HL-60 (cell line): ENCODE measurements around the gene MEA1.

Experiments
- GABPA ChIP-seq: IDR thresholded peaks from 2 replicates; pipeline ENCODE4 v1.6.1; 2012; ENCODE audit warnings: low read depth
- TF ChIP-seq, protein P1 (sequence below): IDR thresholded peaks from one replicate; pipeline ENCODE4 v1.5.1; 2011; ENCODE audit warnings: low read length, control low read depth, inconsistent platforms; ENCODE audit not compliant: insufficient read depth
- TF ChIP-seq, protein P2 (sequence below): IDR thresholded peaks from 2 replicates; pipeline ENCODE4 v1.6.1; 2012; ENCODE audit warnings: low read depth; ENCODE audit not compliant: insufficient replicate concordance

DNA sequence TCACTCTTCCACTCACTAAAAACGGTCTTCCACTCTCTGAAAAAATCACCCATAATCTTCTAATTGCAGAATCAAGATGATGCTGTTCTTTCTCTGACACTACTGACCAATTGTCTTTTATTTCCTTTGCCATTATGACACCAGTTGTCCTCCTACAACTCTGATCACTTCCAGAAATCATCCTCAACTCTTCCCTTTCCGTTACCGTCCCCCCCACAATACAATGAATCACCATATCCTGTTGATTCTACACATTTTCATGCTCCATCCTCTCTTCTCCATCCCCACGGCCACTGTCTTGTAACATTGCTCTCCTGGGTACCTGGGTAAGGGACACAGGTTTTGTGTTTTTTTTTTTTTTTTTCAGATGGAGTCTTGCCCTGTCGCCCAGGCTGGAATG lies 31.9 kb downstream of the MEA1 start:
- no peak for TF ChIP-seq GABPA
- TF ChIP-seq, protein P1, sequence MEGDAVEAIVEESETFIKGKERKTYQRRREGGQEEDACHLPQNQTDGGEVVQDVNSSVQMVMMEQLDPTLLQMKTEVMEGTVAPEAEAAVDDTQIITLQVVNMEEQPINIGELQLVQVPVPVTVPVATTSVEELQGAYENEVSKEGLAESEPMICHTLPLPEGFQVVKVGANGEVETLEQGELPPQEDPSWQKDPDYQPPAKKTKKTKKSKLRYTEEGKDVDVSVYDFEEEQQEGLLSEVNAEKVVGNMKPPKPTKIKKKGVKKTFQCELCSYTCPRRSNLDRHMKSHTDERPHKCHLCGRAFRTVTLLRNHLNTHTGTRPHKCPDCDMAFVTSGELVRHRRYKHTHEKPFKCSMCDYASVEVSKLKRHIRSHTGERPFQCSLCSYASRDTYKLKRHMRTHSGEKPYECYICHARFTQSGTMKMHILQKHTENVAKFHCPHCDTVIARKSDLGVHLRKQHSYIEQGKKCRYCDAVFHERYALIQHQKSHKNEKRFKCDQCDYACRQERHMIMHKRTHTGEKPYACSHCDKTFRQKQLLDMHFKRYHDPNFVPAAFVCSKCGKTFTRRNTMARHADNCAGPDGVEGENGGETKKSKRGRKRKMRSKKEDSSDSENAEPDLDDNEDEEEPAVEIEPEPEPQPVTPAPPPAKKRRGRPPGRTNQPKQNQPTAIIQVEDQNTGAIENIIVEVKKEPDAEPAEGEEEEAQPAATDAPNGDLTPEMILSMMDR, result no peak
- TF ChIP-seq, protein P2, sequence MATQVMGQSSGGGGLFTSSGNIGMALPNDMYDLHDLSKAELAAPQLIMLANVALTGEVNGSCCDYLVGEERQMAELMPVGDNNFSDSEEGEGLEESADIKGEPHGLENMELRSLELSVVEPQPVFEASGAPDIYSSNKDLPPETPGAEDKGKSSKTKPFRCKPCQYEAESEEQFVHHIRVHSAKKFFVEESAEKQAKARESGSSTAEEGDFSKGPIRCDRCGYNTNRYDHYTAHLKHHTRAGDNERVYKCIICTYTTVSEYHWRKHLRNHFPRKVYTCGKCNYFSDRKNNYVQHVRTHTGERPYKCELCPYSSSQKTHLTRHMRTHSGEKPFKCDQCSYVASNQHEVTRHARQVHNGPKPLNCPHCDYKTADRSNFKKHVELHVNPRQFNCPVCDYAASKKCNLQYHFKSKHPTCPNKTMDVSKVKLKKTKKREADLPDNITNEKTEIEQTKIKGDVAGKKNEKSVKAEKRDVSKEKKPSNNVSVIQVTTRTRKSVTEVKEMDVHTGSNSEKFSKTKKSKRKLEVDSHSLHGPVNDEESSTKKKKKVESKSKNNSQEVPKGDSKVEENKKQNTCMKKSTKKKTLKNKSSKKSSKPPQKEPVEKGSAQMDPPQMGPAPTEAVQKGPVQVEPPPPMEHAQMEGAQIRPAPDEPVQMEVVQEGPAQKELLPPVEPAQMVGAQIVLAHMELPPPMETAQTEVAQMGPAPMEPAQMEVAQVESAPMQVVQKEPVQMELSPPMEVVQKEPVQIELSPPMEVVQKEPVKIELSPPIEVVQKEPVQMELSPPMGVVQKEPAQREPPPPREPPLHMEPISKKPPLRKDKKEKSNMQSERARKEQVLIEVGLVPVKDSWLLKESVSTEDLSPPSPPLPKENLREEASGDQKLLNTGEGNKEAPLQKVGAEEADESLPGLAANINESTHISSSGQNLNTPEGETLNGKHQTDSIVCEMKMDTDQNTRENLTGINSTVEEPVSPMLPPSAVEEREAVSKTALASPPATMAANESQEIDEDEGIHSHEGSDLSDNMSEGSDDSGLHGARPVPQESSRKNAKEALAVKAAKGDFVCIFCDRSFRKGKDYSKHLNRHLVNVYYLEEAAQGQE, result no peak
